PFSK-1 (cell line): ENCODE data around the gene IST1.

Experiments used
- FOXP2 ChIP-seq: optimal IDR thresholded peaks from 2 replicates; pipeline ENCODE3; 2011; ENCODE audit warnings: borderline replicate concordance, control low read depth, inconsistent platforms; ENCODE audit not compliant: insufficient read depth; ENCODE audit errors: extremely low read length, extremely low read depth
- POLR2AphosphoS5 ChIP-seq: IDR thresholded peaks from 2 replicates; pipeline ENCODE4 v1.6.1; 2012; ENCODE audit warnings: low read depth, mild to moderate bottlenecking, control low read depth, low read length, moderate library complexity
- REST ChIP-seq, 2 experiments: IDR thresholded peaks; 2 replicates each; pipeline versions ENCODE4 v1.6.1 to v1.8.0; 2011 to 2012; ENCODE audit warnings: low read depth in 2 of 2, low read length in 2 of 2, control low read depth in 1 of 2, inconsistent platforms in 1 of 2, mild to moderate bottlenecking in 1 of 2, moderate library complexity in 1 of 2; ENCODE audit not compliant: insufficient read depth in 1 of 2
- SIN3A ChIP-seq: IDR thresholded peaks from 2 replicates; pipeline ENCODE4 v1.6.1; 2012; ENCODE audit warnings: mild to moderate bottlenecking, low read length, moderate library complexity, borderline replicate concordance; ENCODE audit not compliant: insufficient read depth
- TAF1 ChIP-seq: IDR thresholded peaks from 2 replicates; pipeline ENCODE4 v1.6.1; 2012; ENCODE audit warnings: low read length, control low read depth, borderline replicate concordance; ENCODE audit not compliant: insufficient read depth

The IST1 gene

GRCh38 chr16:71865173-71865863 lies 30.0 kb upstream of the IST1 start:
- TF ChIP-seq SIN3A (no peak), FOXP2 (no peak), POLR2AphosphoS5 (no peak)

- TF ChIP-seq SIN3A (no peak), TAF1 (no peak), REST (IDR thresholded peaks at IDR 0.05; ENCODE audit: insufficient read depth in 1 of 2, low read depth in 2 of 2, low read length in 2 of 2) (no peak), FOXP2 (no peak), POLR2AphosphoS5 (no peak)
Observed at GRCh38 chr16:71867939-71868338, 27.4 kb upstream of the IST1 start.

- TF ChIP-seq SIN3A (no peak), FOXP2 (no peak), REST (IDR thresholded peaks at IDR 0.05; ENCODE audit: insufficient read depth in 1 of 2, low read depth in 2 of 2, low read length in 2 of 2) (no peak), TAF1 (no peak), POLR2AphosphoS5 (no peak)
Observed at GRCh38 chr16:71869089-71869488, 26.2 kb upstream of the IST1 start.

- no peak for TF ChIP-seq SIN3A
- TF ChIP-seq POLR2AphosphoS5 = no peak
- TF ChIP-seq FOXP2 = no peak
- TF ChIP-seq TAF1 = no peak
- no peak for TF ChIP-seq REST (IDR thresholded peaks at IDR 0.05; ENCODE audit: insufficient read depth in 1 of 2, low read depth in 2 of 2, low read length in 2 of 2)
Observed at GRCh38 chr16:71870818-71871217, 24.5 kb upstream of the IST1 start.

GRCh38 chr16:71873199-71873598 lies 22.1 kb upstream of the IST1 start:
- TF ChIP-seq FOXP2 = no peak
- no peak for TF ChIP-seq REST (IDR thresholded peaks at IDR 0.05; ENCODE audit: insufficient read depth in 1 of 2, low read depth in 2 of 2, low read length in 2 of 2)
- no peak for TF ChIP-seq SIN3A
- no peak for TF ChIP-seq POLR2AphosphoS5
- TF ChIP-seq TAF1 = no peak
